IgD-negative memory B cell (primary cell): ENCODE data around the gene TBCC. TPM values are rescaled to one million over a fixed set of nuclear protein-coding genes. Genes with fewer than 3 reads are reported as not detected.

Experiments
- H3K27ac Mint-ChIP-seq, 3 donors: one replicate each; pipeline ENCODE4 v1.8.0; 2020 to 2022; ENCODE audit warnings: mild to moderate bottlenecking in 3 of 3, mixed read lengths in 3 of 3, moderate library complexity in 1 of 3
- H3K27me3 Mint-ChIP-seq: one replicate; pipeline ENCODE4 v1.8.0; 2021; ENCODE audit warnings: mixed read lengths
- H3K36me3 Mint-ChIP-seq: one replicate; pipeline ENCODE4 v1.8.0; 2020; ENCODE audit warnings: mild to moderate bottlenecking, mixed read lengths
- H3K4me1 Mint-ChIP-seq, 3 donors: one replicate each; pipeline ENCODE4 v1.8.0; 2020 to 2022; ENCODE audit warnings: mixed read lengths in 3 of 3, mild to moderate bottlenecking in 1 of 3
- H3K4me3 Mint-ChIP-seq, 4 donors: one replicate each; pipeline ENCODE4 v1.8.0; 2020 to 2022; ENCODE audit warnings: mild to moderate bottlenecking in 4 of 4, mixed read lengths in 4 of 4, moderate library complexity in 3 of 4
- H3K9me3 Mint-ChIP-seq, 3 donors: one replicate each; pipeline ENCODE4 v1.8.0; 2020 to 2021; ENCODE audit warnings: mixed read lengths in 3 of 3, mild to moderate bottlenecking in 1 of 3
- polyA plus RNA-seq: library from polyadenylated mRNA; unstranded; fragments of 300-500 nt; fragmentation: Illumina TruSeq; gene quantifications from one replicate; pipeline ENCODE4 v1.2.3, GENCODE V29; 2021

The TBCC gene, protein sequence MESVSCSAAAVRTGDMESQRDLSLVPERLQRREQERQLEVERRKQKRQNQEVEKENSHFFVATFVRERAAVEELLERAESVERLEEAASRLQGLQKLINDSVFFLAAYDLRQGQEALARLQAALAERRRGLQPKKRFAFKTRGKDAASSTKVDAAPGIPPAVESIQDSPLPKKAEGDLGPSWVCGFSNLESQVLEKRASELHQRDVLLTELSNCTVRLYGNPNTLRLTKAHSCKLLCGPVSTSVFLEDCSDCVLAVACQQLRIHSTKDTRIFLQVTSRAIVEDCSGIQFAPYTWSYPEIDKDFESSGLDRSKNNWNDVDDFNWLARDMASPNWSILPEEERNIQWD
- 67.2 TPM for polyA plus RNA-seq

DNA sequence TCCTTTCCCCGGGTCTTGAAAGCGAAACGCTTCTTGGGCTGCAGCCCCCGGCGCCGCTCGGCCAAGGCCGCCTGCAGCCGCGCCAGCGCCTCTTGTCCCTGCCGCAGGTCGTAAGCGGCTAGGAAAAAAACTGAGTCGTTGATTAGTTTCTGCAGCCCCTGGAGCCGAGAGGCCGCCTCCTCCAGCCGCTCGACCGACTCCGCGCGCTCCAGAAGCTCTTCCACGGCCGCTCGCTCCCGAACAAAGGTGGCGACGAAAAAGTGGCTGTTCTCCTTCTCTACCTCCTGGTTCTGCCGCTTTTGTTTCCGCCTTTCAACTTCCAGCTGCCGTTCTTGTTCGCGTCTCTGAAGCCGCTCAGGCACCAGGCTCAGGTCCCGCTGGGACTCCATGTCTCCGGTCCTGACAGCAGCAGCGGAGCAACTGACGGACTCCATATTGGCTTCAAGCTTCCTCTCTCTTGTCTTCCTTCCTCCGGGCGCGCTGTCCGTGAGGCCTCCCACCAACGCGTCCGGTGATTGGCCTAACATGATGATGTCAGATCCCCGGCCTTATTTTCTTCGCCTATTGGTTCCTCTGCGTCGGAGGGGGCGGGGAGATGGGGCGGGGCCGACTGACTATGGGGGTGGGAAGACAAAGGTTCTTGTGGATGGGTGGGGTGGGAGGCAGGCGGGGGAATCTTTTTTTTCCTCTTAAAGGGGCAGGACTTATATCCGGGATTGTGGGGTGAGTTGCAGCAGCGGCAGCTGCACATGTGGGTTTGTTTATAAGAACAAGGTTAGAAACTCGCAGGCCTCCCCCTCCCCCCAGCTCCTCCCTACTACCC, at the start of gene TBCC:
TSS of gene TBCC (minus strand) at position 464 of the 823 bp plus-strand sequence. CDS start at position 434, 30 bp downstream.
- peak within 1 kb of the TSS; percentile 93 to 100 (median 100) for H3K4me3 Mint-ChIP-seq
- H3K36me3 Mint-ChIP-seq = peaks cover 4% of the 10 kb centered on the region
- no peaks in the 10 kb centered on the region for H3K9me3 Mint-ChIP-seq
- no peaks in the 10 kb centered on the region for H3K27me3 Mint-ChIP-seq
- H3K4me1 Mint-ChIP-seq = peaks cover 14 to 28% (median 25%) of the 10 kb centered on the region in 3 donors
- peak within 1 kb of the TSS; percentile 74 to 99 (median 95) for H3K27ac Mint-ChIP-seq

DNA sequence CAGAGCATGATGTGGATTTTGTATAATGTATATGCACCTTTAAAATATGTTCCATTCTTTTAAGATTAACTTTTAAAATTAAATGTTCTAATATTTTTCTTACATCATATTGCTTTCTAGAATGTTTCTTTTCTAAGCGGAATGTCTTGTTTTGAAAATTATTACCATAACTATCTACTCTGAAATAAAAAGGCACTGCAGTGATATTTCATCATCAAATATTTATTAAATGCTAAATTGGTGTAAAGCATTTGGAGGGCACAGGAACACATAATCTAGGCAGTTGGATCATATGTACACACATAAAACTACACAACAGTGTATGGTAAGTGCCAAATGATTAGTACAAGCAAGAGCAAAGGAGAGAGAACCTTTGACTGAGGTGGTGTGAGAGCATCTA, 49.7 kb upstream of the TBCC start:
- peak overlapping the region in 1 of 3 donors; percentile 85 for H3K27ac Mint-ChIP-seq
- no peaks in the 10 kb centered on the region for H3K9me3 Mint-ChIP-seq
- H3K27me3 Mint-ChIP-seq = no peaks in the 10 kb centered on the region
- H3K36me3 Mint-ChIP-seq = no peaks in the 10 kb centered on the region
- H3K4me1 Mint-ChIP-seq = peaks cover 3 to 21% (median 20%) of the 10 kb centered on the region in 3 donors
- H3K4me3 Mint-ChIP-seq = no peak overlapping the region

GRCh38 chr6:42791706-42792320, 45.9 kb upstream of the TBCC start:
- Mint-ChIP-seq H3K9me3 (no peaks in the 10 kb centered on the region), H3K27ac (peak overlapping the region in 1 of 3 donors; percentile 59), H3K4me1 (peaks cover 19 to 36% (median 35%) of the 10 kb centered on the region in 3 donors), H3K27me3 (no peaks in the 10 kb centered on the region), H3K36me3 (peaks cover 6% of the 10 kb centered on the region), H3K4me3 (no peak overlapping the region)

DNA sequence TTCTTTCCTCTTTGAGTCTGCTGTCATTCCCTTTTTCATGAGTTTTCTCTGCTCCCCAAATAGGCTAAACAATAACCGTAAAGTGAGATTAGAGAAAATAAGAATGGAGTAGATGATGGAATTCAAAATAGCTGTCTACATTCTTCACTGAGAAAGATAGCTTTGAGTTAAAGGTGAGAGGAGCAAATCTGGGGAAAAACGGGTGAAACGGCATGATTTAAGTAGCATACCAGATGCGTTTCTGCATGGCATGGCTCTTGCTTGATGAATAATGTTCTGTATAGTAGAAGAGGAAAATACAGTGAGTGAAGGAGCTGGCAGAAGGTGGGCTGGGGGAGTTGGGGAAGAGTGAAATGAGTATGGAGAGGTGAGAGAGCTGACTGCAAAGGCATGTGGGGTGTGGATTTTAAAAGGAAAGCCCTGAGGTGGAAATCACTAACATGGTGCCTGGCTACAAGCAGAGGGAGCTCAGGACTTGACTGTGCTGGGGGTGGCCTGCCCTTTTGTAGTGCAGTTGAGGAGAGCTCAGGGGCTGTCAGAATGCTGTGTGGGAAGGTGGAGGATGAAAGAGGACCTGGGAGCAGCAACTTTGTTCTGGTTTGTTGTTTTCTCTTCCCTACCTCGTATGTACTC, 44.8 kb upstream of the TBCC start:
- no peaks in the 10 kb centered on the region for H3K27me3 Mint-ChIP-seq
- H3K4me1 Mint-ChIP-seq = peaks cover 19 to 28% (median 26%) of the 10 kb centered on the region in 3 donors
- H3K36me3 Mint-ChIP-seq = peaks cover 6% of the 10 kb centered on the region
- H3K9me3 Mint-ChIP-seq = no peaks in the 10 kb centered on the region
- H3K4me3 Mint-ChIP-seq = peak overlapping the region in 2 of 4 donors; percentile 23 to 54
- peak overlapping the region; percentile 37 to 79 (median 53) for H3K27ac Mint-ChIP-seq

DNA sequence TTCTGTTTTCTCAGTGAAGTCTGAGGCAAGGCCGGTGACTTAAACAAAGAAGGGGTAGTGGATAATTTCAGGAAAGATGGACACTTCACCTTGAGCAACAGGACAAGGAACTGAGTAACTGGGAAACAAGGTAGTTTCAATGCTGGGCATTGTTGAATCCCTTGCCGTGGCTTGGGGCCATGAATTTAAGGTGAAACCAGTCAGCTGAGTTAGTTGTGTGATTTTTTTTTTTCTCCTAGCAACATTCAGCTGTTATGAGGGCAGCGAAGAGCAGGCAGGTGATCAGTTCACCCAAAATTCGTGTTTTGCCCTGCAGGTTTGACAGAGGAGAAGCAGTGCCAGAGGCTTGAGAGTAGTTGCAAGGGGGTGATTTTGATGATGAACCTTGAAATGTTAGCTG, 42.8 kb upstream of the TBCC start:
- Mint-ChIP-seq H3K4me3 (peak overlapping the region in 2 of 4 donors; percentile 48 to 65), H3K4me1 (peaks cover 19 to 40% (median 27%) of the 10 kb centered on the region in 3 donors), H3K9me3 (no peaks in the 10 kb centered on the region), H3K36me3 (peaks cover 6% of the 10 kb centered on the region), H3K27ac (peak overlapping the region; percentile 20 to 68 (median 52)), H3K27me3 (no peaks in the 10 kb centered on the region)

DNA sequence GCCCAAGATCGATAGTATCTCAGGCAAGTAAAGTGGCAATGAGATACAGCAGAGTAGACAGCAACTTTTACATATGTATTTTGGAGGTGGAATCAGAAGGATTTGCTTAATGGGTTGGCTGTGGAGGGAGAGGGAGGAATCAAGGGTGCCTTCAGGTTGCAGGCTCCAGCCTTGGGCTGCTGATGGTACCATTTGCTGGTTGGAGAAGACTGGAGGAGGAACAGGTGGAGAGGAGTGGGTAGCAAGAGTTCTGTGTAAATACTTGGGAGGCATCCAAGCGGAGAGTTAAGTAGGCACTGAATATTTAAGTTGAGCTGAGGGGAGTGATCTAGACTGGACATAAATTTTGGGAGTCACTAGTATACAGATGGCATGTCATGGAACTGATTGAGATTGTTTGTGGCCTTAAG, 41.2 kb upstream of the TBCC start:
- no peaks in the 10 kb centered on the region for H3K9me3 Mint-ChIP-seq
- H3K4me3 Mint-ChIP-seq = no peak overlapping the region
- H3K36me3 Mint-ChIP-seq = peaks cover 7% of the 10 kb centered on the region
- peaks cover 19 to 40% (median 27%) of the 10 kb centered on the region in 3 donors for H3K4me1 Mint-ChIP-seq
- H3K27ac Mint-ChIP-seq = no peak overlapping the region
- H3K27me3 Mint-ChIP-seq = no peaks in the 10 kb centered on the region

- Mint-ChIP-seq H3K27ac (no peak overlapping the region), H3K4me3 (no peak overlapping the region), H3K27me3 (no peaks in the 10 kb centered on the region), H3K4me1 (peaks cover 19 to 40% (median 25%) of the 10 kb centered on the region in 3 donors), H3K36me3 (peaks cover 7% of the 10 kb centered on the region), H3K9me3 (peaks cover 0 to 2% (median 0%) of the 10 kb centered on the region in 3 donors)
Measured at GRCh38 chr6:42786525-42786985, 40.7 kb upstream of the TBCC start.

GRCh38 chr6:42784717-42785498, 39.0 kb upstream of the TBCC start:
- H3K4me3 Mint-ChIP-seq = peak overlapping the region in 2 of 4 donors; percentile 97 to 99
- peaks cover 0 to 2% (median 0%) of the 10 kb centered on the region in 3 donors for H3K9me3 Mint-ChIP-seq
- peaks cover 23 to 41% (median 25%) of the 10 kb centered on the region in 3 donors for H3K4me1 Mint-ChIP-seq
- no peaks in the 10 kb centered on the region for H3K27me3 Mint-ChIP-seq
- H3K36me3 Mint-ChIP-seq = peaks cover 7% of the 10 kb centered on the region
- peak overlapping the region in 2 of 3 donors; percentile 100 for H3K27ac Mint-ChIP-seq

- H3K27me3 Mint-ChIP-seq = no peaks in the 10 kb centered on the region
- H3K4me3 Mint-ChIP-seq = peak overlapping the region in 2 of 4 donors; percentile 97 to 99
- peak overlapping the region in 2 of 3 donors; percentile 100 for H3K27ac Mint-ChIP-seq
- H3K36me3 Mint-ChIP-seq = peaks cover 7% of the 10 kb centered on the region
- H3K9me3 Mint-ChIP-seq = peaks cover 0 to 2% (median 0%) of the 10 kb centered on the region in 3 donors
- peaks cover 24 to 46% (median 26%) of the 10 kb centered on the region in 3 donors for H3K4me1 Mint-ChIP-seq
Measured at GRCh38 chr6:42783876-42784642, 38.2 kb upstream of the TBCC start.

GRCh38 chr6:42783177-42783875, 37.4 kb upstream of the TBCC start:
- Mint-ChIP-seq H3K4me3 (peak overlapping the region in 2 of 4 donors; percentile 97 to 99), H3K4me1 (peaks cover 20 to 43% (median 22%) of the 10 kb centered on the region in 3 donors), H3K27me3 (no peaks in the 10 kb centered on the region), H3K27ac (peak overlapping the region in 2 of 3 donors; percentile 100), H3K9me3 (peaks cover 0 to 2% (median 0%) of the 10 kb centered on the region in 3 donors), H3K36me3 (peaks cover 3% of the 10 kb centered on the region)

- Mint-ChIP-seq H3K36me3 (peaks cover 1% of the 10 kb centered on the region), H3K9me3 (peaks cover 0 to 2% (median 0%) of the 10 kb centered on the region in 3 donors), H3K4me1 (peaks cover 22 to 46% (median 24%) of the 10 kb centered on the region in 3 donors), H3K27ac (peak overlapping the region in 2 of 3 donors; percentile 99 to 100), H3K27me3 (no peaks in the 10 kb centered on the region), H3K4me3 (peak overlapping the region in 3 of 4 donors; percentile 96 to 100 (median 99))
Measured at GRCh38 chr6:42782689-42783176, 36.8 kb upstream of the TBCC start.
